Spleen (tissue), 11 donors: ENCODE data around the gene HECW1. TPM values are rescaled to one million over a fixed set of nuclear protein-coding genes. Genes with fewer than 3 reads are reported as not detected.

ENCODE experiments used
- DNase-seq: peaks from one replicate; pipeline ENCODE4 v3.0.0-alpha.2; 2020
- H3K27ac ChIP-seq, 8 donors: fragments of 200-600 bp; sonication (generic) in 7 of 8; 1 replicate in 4 of 8; 2 replicates in 4 of 8; pipeline versions ENCODE4 v1.5.0 to v1.8.0; 2016 to 2021; ENCODE audit warnings: inconsistent platforms in 4 of 8, mild to moderate bottlenecking in 4 of 8, moderate library complexity in 1 of 8
- H3K27me3 ChIP-seq, 7 donors: fragments of 200-600 bp; sonication (generic) in 6 of 7; replicated peaks in 1 of 7; 1 replicate in 4 of 7; 2 replicates in 3 of 7; pipeline versions ENCODE4 v1.5.0 to v1.8.0; 2016 to 2021; ENCODE audit warnings: inconsistent platforms in 3 of 7, mild to moderate bottlenecking in 1 of 7
- H3K36me3 ChIP-seq, 6 donors: fragments of 200-600 bp; sonication (generic) in 5 of 6; 1 replicate in 4 of 6; 2 replicates in 2 of 6; pipeline versions ENCODE4 v1.5.0 to v1.8.0; 2016 to 2021; ENCODE audit warnings: inconsistent platforms in 2 of 6
- H3K4me1 ChIP-seq, 6 donors: fragments of 200-600 bp; sonication (generic) in 5 of 6; 1 replicate in 3 of 6; 2 replicates in 3 of 6; pipeline versions ENCODE4 v1.5.0 to v1.8.0; 2016 to 2021; ENCODE audit warnings: inconsistent platforms in 3 of 6
- H3K4me3 ChIP-seq, 8 donors: fragments of 200-600 bp; sonication (generic) in 7 of 8; 1 replicate in 4 of 8; 2 replicates in 4 of 8; pipeline versions ENCODE4 v1.5.0 to v1.8.0; 2016 to 2021; ENCODE audit warnings: inconsistent platforms in 4 of 8, mild to moderate bottlenecking in 4 of 8, moderate library complexity in 2 of 8
- H3K9me3 ChIP-seq, 8 donors: fragments of 200-600 bp; sonication (generic) in 7 of 8; 1 replicate in 4 of 8; 2 replicates in 4 of 8; pipeline versions ENCODE4 v1.5.0 to v1.8.0; 2016 to 2021; ENCODE audit warnings: inconsistent platforms in 4 of 8
- CTCF ChIP-seq, 11 experiments: fragments of 200-600 bp in 7 of 11; fragments of 450-650 bp in 4 of 11; sonication (generic) in 4 of 11; IDR thresholded peaks in 8 of 11; conservative IDR thresholded peaks in 3 of 11; 1 replicate in 7 of 11; 2 replicates in 4 of 11; pipeline versions ENCODE4 v1.4.0 to v1.8.0; 2016 to 2021; ENCODE audit warnings: antibody characterized with exemption in 11 of 11, inconsistent platforms in 4 of 11, mild to moderate bottlenecking in 1 of 11
- POLR2A ChIP-seq, 3 donors: fragments of 450-650 bp; IDR thresholded peaks; one replicate each; pipeline ENCODE4 v1.5.1; 2017; ENCODE audit warnings: antibody characterized with exemption in 3 of 3, mild to moderate bottlenecking in 1 of 3
- POLR2AphosphoS5 ChIP-seq, 3 donors: sonication (generic); formaldehyde crosslinking; IDR thresholded peaks; one replicate each; pipeline ENCODE4 v1.5.1; 2017; ENCODE audit warnings: antibody characterized with exemption in 3 of 3
- WGBS, 5 donors: extraction: QIAGEN DNeasy Blood & Tissue Kit in 3 of 5; methylation state at CpG; one replicate each; pipeline versions ENCODE4 v1.1.5 to v1.1.7; 2013 to 2018; 5-methylcytosine and 5-hydroxymethylcytosine counted together
- intact Hi-C: fragments of 100-400 bp; cut with DNase I; formaldehyde crosslinking; loops from one replicate; pipeline ENCODE4 v1.15.0; 2023; ENCODE audit warnings: low total_unique reads
- polyA plus RNA-seq, 3 donors: library from polyadenylated mRNA; stranded (reverse); fragments of 200-250 nt; gene quantifications; one replicate each; pipeline ENCODE4 v1.2.1, GENCODE V29; 2013
- total RNA-seq, 7 donors: library from RNA; depleted of rRNA in 3 of 7; stranded (reverse); fragments of >200 nt in 3 of 7; fragmentation: NEBNext Ultra II Directional in 4 of 7; extraction: Animal tissue kit (Norgen Biotek cat#: 25700) in 4 of 7; gene quantifications; one replicate each; pipeline versions ENCODE4 v1.1.0 to v1.2.1, GENCODE V29; 2016 to 2021
- donor health status: healthy with polysubstance abuse.
- donor health status: DM: no; HTN: no; CAD: no; lungs with moderate emphysema.
- donor health status: DM: no; HTN: no; CAD: no.
- donor health status: Bipolar disorder and iron deficiency.
- donor health status: healthy.
- donor health status: DM: no; HTN: no; CAD: no.
- donor health status: DM: yes; HTN: yes; CAD: no.

The HECW1 gene
- total and polyA plus RNA-seq, 10 donors, result 0.03 to 1.5 (median 0.40) TPM; not detected in 1

- H3K27me3 ChIP-seq, result no peaks in the 10 kb centered on the region
- no peaks in the 10 kb centered on the region for H3K9me3 ChIP-seq
- no peak for DNase-seq
- no peak for TF ChIP-seq POLR2A (IDR thresholded peaks at IDR 0.05)
- no peak for TF ChIP-seq POLR2AphosphoS5 (IDR thresholded peaks at IDR 0.05)
- no peak for TF ChIP-seq CTCF (IDR thresholded peaks at IDR 0.05 in 8 of 11, conservative IDR thresholded peaks at IDR 0.05 in 3 of 11)
- no peak overlapping the region for H3K4me3 ChIP-seq
- H3K27ac ChIP-seq, result no peak overlapping the region
- intact Hi-C loops, result no loop called here
- no peaks in the 10 kb centered on the region for H3K4me1 ChIP-seq
- H3K36me3 ChIP-seq, result no peaks in the 10 kb centered on the region
- 89 to 92% (median 91%) methylated on average over 8 of the region's 8 CpGs for WGBS, 5 donors
Measured at GRCh38 chr7:43520201-43520600, 407.8 kb downstream of the HECW1 start.

GRCh38 chr7:43522406-43523156, 410.1 kb downstream of the HECW1 start:
- Histone ChIP-seq H3K36me3 (no peaks in the 10 kb centered on the region), H3K27ac (no peak overlapping the region), H3K4me1 (no peaks in the 10 kb centered on the region), H3K27me3 (no peaks in the 10 kb centered on the region), H3K4me3 (no peak overlapping the region), H3K9me3 (no peaks in the 10 kb centered on the region)
- intact Hi-C loops, result no loop called here
- TF ChIP-seq POLR2AphosphoS5 (IDR thresholded peaks at IDR 0.05), result no peak
- no peak for TF ChIP-seq CTCF (IDR thresholded peaks at IDR 0.05 in 8 of 11, conservative IDR thresholded peaks at IDR 0.05 in 3 of 11)
- no peak for DNase-seq
- 77 to 88% (median 87%) methylated on average over 7 to 8 of the region's 8 CpGs for WGBS, 5 donors

GRCh38 chr7:43528576-43529354, 416.3 kb downstream of the HECW1 start:
- Histone ChIP-seq H3K9me3 (no peaks in the 10 kb centered on the region), H3K4me3 (no peak overlapping the region), H3K27ac (no peak overlapping the region), H3K27me3 (no peaks in the 10 kb centered on the region), H3K4me1 (no peaks in the 10 kb centered on the region), H3K36me3 (no peaks in the 10 kb centered on the region)
- DNase-seq, result no peak
- intact Hi-C loops, result no loop called here
- WGBS, 5 donors, result 81 to 90% (median 87%) methylated on average over 10 of the region's 10 CpGs
- TF ChIP-seq CTCF (IDR thresholded peaks at IDR 0.05 in 8 of 11, conservative IDR thresholded peaks at IDR 0.05 in 3 of 11) (no peak), POLR2AphosphoS5 (IDR thresholded peaks at IDR 0.05) (no peak)
